ENCODE measurements around the gene TTYH3. TPM values are rescaled to one million over a fixed set of nuclear protein-coding genes. Genes with fewer than 3 reads are reported as not detected.

The TTYH3 gene
- total and polyA plus RNA-seq, 2 of the 13 experiments (the other 11 are each of a cell fraction or from before 2014, with no cell fraction given): 26.3 to 50.0 TPM

DNA sequence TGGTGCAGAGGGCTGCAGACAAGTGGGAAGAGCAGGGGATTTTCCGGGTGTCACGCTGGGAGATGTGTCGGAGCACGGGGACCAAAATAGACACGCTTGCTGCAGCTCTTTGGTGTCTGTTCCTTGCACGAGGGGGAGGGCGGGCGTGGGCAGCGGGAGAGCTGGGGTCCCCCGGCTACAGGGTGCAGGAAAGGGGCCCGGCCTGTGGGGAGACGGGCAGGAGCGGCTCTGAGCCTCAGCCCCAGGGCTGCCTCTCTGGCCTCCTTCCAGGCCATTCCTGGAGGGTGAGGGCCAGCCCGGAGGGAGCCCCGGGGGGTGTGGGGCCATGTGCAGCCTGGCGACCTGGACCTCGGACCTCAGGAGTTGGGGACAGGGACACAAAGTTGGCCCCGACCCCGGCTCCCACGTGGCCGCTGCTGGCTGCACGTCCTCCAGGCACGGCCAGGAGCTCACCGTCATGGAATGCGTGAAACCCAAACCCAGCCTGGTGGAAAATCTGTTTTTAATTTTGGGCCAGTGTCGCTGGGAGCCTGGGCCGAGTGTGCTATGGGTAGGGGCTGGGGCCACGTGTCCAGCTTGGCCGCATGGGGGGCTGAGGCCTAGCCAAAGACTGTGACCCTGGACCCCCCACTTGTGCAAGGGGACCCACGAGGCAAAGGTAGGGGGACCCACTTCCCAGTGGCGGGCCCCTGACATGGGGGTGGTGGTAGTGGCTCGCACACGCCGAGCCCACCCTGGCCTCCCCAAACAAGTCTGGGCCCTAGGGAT, 6.6 kb downstream of the TTYH3 start (continued):
- no peak; the same call in 1 of the 2 replicates for TF ChIP-seq CBX5 (CRISPR knock-in tag; IDR thresholded peaks at IDR 0.05; ENCODE audit: borderline replicate concordance)
- TF ChIP-seq HDAC2 (CRISPR knock-in tag; IDR thresholded peaks at IDR 0.05): peak; percentile 76
- 0 out of 2 replicates have a peak, but pooled peaks have one; percentile 23 for TF ChIP-seq NCOA5 (CRISPR knock-in tag; IDR thresholded peaks at IDR 0.05)
- TF ChIP-seq, protein P1, sequence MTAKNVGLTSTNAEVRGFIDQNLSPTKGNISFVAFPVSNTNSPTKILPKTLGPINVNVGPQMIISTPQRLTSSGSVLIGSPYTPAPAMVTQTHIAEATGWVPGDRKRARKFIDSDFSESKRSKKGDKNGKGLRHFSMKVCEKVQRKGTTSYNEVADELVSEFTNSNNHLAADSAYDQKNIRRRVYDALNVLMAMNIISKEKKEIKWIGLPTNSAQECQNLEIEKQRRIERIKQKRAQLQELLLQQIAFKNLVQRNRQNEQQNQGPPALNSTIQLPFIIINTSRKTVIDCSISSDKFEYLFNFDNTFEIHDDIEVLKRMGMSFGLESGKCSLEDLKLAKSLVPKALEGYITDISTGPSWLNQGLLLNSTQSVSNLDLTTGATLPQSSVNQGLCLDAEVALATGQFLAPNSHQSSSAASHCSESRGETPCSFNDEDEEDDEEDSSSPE (CRISPR knock-in tag; IDR thresholded peaks at IDR 0.05): peak; percentile 84
- TF ChIP-seq, protein P2, sequence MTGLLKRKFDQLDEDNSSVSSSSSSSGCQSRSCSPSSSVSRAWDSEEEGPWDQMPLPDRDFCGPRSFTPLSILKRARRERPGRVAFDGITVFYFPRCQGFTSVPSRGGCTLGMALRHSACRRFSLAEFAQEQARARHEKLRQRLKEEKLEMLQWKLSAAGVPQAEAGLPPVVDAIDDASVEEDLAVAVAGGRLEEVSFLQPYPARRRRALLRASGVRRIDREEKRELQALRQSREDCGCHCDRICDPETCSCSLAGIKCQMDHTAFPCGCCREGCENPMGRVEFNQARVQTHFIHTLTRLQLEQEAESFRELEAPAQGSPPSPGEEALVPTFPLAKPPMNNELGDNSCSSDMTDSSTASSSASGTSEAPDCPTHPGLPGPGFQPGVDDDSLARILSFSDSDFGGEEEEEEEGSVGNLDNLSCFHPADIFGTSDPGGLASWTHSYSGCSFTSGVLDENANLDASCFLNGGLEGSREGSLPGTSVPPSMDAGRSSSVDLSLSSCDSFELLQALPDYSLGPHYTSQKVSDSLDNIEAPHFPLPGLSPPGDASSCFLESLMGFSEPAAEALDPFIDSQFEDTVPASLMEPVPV (CRISPR knock-in tag; IDR thresholded peaks at IDR 0.05): peak; percentile 83; the same call in 1 of the 2 replicates
- no peak for TF ChIP-seq ZNF678 (CRISPR knock-in tag; IDR thresholded peaks at IDR 0.05)
- TF ChIP-seq ZNF878 (CRISPR knock-in tag; IDR thresholded peaks at IDR 0.05): peak; percentile 89; the same call in 1 of the 2 replicates
- TF ChIP-seq, protein P3, sequence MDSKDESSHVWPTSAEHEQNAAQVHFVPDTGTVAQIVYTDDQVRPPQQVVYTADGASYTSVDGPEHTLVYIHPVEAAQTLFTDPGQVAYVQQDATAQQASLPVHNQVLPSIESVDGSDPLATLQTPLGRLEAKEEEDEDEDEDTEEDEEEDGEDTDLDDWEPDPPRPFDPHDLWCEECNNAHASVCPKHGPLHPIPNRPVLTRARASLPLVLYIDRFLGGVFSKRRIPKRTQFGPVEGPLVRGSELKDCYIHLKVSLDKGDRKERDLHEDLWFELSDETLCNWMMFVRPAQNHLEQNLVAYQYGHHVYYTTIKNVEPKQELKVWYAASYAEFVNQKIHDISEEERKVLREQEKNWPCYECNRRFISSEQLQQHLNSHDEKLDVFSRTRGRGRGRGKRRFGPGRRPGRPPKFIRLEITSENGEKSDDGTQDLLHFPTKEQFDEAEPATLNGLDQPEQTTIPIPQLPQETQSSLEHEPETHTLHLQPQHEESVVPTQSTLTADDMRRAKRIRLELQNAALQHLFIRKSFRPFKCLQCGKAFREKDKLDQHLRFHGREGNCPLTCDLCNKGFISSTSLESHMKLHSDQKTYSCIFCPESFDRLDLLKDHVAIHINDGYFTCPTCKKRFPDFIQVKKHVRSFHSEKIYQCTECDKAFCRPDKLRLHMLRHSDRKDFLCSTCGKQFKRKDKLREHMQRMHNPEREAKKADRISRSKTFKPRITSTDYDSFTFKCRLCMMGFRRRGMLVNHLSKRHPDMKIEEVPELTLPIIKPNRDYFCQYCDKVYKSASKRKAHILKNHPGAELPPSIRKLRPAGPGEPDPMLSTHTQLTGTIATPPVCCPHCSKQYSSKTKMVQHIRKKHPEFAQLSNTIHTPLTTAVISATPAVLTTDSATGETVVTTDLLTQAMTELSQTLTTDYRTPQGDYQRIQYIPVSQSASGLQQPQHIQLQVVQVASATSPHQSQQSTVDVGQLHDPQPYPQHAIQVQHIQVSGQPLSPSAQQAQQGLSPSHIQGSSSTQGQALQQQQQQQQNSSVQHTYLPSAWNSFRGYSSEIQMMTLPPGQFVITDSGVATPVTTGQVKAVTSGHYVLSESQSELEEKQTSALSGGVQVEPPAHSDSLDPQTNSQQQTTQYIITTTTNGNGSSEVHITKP (CRISPR knock-in tag; IDR thresholded peaks at IDR 0.05; ENCODE audit: low read depth): 0 out of 2 replicates have a peak, but pooled peaks have one; percentile 39
- peak; percentile 86 for TF ChIP-seq HOXD1 (CRISPR knock-in tag; IDR thresholded peaks at IDR 0.05)
- no peak for TF ChIP-seq RBM39 (IDR thresholded peaks at IDR 0.05; ENCODE audit: low read depth, low read length, poor library complexity, severe bottlenecking)
- TF ChIP-seq, protein P4, sequence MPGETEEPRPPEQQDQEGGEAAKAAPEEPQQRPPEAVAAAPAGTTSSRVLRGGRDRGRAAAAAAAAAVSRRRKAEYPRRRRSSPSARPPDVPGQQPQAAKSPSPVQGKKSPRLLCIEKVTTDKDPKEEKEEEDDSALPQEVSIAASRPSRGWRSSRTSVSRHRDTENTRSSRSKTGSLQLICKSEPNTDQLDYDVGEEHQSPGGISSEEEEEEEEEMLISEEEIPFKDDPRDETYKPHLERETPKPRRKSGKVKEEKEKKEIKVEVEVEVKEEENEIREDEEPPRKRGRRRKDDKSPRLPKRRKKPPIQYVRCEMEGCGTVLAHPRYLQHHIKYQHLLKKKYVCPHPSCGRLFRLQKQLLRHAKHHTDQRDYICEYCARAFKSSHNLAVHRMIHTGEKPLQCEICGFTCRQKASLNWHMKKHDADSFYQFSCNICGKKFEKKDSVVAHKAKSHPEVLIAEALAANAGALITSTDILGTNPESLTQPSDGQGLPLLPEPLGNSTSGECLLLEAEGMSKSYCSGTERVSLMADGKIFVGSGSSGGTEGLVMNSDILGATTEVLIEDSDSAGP (CRISPR knock-in tag; IDR thresholded peaks at IDR 0.05; ENCODE audit: borderline replicate concordance): peak; percentile 53
- TF ChIP-seq, protein P5, sequence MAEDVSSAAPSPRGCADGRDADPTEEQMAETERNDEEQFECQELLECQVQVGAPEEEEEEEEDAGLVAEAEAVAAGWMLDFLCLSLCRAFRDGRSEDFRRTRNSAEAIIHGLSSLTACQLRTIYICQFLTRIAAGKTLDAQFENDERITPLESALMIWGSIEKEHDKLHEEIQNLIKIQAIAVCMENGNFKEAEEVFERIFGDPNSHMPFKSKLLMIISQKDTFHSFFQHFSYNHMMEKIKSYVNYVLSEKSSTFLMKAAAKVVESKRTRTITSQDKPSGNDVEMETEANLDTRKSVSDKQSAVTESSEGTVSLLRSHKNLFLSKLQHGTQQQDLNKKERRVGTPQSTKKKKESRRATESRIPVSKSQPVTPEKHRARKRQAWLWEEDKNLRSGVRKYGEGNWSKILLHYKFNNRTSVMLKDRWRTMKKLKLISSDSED (CRISPR knock-in tag; IDR thresholded peaks at IDR 0.05): no peak
- no peak for TF ChIP-seq CCAR2 (optimal IDR thresholded peaks at IDR 0.05; ENCODE audit: low read depth, low read length)
- TF ChIP-seq ZNF839 (CRISPR knock-in tag; IDR thresholded peaks at IDR 0.05; ENCODE audit: borderline replicate concordance): no peak
- TF ChIP-seq ZNF160 (CRISPR knock-in tag; IDR thresholded peaks at IDR 0.05): peak; percentile 60; the same call in 1 of the 2 replicates
- peak; percentile 88 for TF ChIP-seq HES4 (CRISPR knock-in tag; IDR thresholded peaks at IDR 0.05; ENCODE audit: borderline replicate concordance)
- TF ChIP-seq EP300 (IDR thresholded peaks at IDR 0.05; ENCODE audit: low read depth in 2 of 2, low read length in 2 of 2): peak in 1 of 2 experiments; percentile 64; a peak in 1 of 4 replicates
- TF ChIP-seq EP300 (CRISPR knock-in tag; IDR thresholded peaks at IDR 0.05; ENCODE audit: borderline replicate concordance): 0 out of 2 replicates have a peak, but pooled peaks have one; percentile 19

Measured in HepG2 (cell line).